ENCODE results near the gene CPED1.

DNA sequence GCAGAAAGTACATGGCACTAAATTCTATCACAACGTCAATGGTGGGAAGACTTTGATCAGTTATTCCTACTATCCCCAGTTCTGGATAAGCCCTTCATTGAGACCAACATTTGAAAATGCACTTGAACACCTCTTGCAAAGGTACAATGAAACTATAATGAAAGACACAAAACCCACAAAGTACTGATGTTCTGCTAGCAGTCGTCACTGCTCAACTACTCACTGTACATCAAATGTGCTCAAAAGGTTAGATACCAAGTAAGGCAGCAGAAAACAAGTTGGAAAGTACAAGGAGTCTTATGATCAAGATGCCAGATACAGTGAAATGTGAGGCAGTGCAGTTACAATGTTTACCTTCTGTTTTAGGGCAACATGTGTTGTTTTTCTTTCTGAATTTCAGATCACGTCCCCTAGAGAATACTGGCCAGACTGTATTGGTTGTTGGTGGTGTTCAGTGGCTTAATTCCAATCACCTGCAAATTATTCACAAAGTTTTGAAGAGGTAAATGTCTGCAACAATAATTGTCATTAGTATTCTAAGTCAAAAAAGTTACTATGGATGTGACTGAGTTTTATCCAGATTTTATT lies 277.9 kb downstream of the CPED1 start:
- TF ChIP-seq CTCF (IDR thresholded peaks at IDR 0.05) (no peak), POLR2AphosphoS5 (IDR thresholded peaks at IDR 0.05; ENCODE audit: insufficient read depth in 1 of 2, low read depth in 1 of 2) (no peak), POLR2A (IDR thresholded peaks at IDR 0.05) (no peak)

Measured in vagina (tissue), 2 donors.